Measurements from ENCODE around the gene IGSF21. TPM values are rescaled to one million over a fixed set of nuclear protein-coding genes. Genes with fewer than 3 reads are reported as not detected.

The IGSF21 gene
- polyA plus RNA-seq, 1 donor (not counting 4 experiments of a cell fraction or from before 2014, with no cell fraction given): not detected

DNA sequence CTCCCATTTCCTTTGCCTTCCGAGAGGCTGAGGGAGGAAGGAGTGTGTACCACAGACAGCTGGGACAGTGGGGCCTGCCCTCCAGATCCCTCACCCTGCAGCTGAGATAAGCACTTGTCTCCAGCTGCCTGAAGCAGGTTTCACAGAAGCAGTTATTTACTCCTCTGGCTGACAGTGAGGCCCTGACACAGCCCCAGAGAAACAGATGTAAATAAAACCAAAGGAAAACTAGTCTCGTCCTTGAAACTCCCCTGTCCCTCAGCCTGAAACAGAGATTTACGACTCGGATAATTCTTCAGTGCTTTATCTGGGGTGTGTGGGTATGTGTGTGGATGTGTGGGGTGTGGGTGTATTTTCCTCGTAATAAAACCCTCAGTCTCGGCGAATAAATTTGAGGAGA is 181.1 kb downstream of the IGSF21 start:
- Histone ChIP-seq H2AFZ (ENCODE audit: control insufficient read depth, low read length) (no peak overlapping the region), H3K4me3 (ENCODE audit: control insufficient read depth in 2 of 3, extremely low read depth in 1 of 3, insufficient read depth in 2 of 3, low read depth in 1 of 3, low read length in 3 of 3) (no peak overlapping the region), H3K4me1 (ENCODE audit: control insufficient read depth, extremely low read depth, insufficient read depth, low read length) (no peaks in the 10 kb centered on the region), H3K9me3 (ENCODE audit: control insufficient read depth, low read depth, low read length) (no peaks in the 10 kb centered on the region), H4K20me1 (ENCODE audit: control insufficient read depth, extremely low read depth, insufficient read depth, low read length) (no peaks in the 10 kb centered on the region), H3K36me3 (ENCODE audit: control insufficient read depth in 2 of 2, extremely low read depth in 1 of 2, insufficient read depth in 2 of 2, low read length in 2 of 2) (no peaks in the 10 kb centered on the region), H3K27ac (ENCODE audit: control insufficient read depth, insufficient read depth, low read length) (no peak overlapping the region), H3K27me3 (ENCODE audit: control insufficient read depth, extremely low read depth, insufficient read depth, low read length) (no peaks in the 10 kb centered on the region), H3K79me2 (ENCODE audit: control insufficient read depth, insufficient read depth, low read length) (no peaks in the 10 kb centered on the region), H3K9ac (ENCODE audit: control insufficient read depth, extremely low read depth, insufficient read depth, low read length) (no peak overlapping the region), H3K9me1 (ENCODE audit: control insufficient read depth, extremely low read depth, insufficient read depth, low read length) (no peaks in the 10 kb centered on the region), H3K4me2 (ENCODE audit: control insufficient read depth, extremely low read depth, insufficient read depth, low read depth, low read length) (no peak overlapping the region)
- TF ChIP-seq EZH2 (IDR thresholded peaks at IDR 0.05; ENCODE audit: low read length): no peak
- TF ChIP-seq, protein P1, sequence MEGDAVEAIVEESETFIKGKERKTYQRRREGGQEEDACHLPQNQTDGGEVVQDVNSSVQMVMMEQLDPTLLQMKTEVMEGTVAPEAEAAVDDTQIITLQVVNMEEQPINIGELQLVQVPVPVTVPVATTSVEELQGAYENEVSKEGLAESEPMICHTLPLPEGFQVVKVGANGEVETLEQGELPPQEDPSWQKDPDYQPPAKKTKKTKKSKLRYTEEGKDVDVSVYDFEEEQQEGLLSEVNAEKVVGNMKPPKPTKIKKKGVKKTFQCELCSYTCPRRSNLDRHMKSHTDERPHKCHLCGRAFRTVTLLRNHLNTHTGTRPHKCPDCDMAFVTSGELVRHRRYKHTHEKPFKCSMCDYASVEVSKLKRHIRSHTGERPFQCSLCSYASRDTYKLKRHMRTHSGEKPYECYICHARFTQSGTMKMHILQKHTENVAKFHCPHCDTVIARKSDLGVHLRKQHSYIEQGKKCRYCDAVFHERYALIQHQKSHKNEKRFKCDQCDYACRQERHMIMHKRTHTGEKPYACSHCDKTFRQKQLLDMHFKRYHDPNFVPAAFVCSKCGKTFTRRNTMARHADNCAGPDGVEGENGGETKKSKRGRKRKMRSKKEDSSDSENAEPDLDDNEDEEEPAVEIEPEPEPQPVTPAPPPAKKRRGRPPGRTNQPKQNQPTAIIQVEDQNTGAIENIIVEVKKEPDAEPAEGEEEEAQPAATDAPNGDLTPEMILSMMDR (optimal IDR thresholded peaks at IDR 0.05 in 1 of 3, IDR thresholded peaks at IDR 0.05 in 1 of 3, conservative IDR thresholded peaks at IDR 0.05 in 1 of 3; ENCODE audit: extremely low read depth in 1 of 3, insufficient read depth in 2 of 3, low read length in 3 of 3): no peak
- FAIRE-seq (no peak), DNase-seq (ENCODE audit: low read depth, low spot score) (no peak)
- dilution Hi-C loops (cut with MboI; ENCODE audit: extremely low pct_ligation_motif_present, low sequenced_read_pairs): no loop called here

GRCh38 chr1:18289597-18289996 is 182.0 kb downstream of the IGSF21 start:
- Histone ChIP-seq H2AFZ (ENCODE audit: control insufficient read depth, low read length) (no peak overlapping the region), H3K9ac (ENCODE audit: control insufficient read depth, extremely low read depth, insufficient read depth, low read length) (no peak overlapping the region), H3K9me1 (ENCODE audit: control insufficient read depth, extremely low read depth, insufficient read depth, low read length) (no peaks in the 10 kb centered on the region), H3K79me2 (ENCODE audit: control insufficient read depth, insufficient read depth, low read length) (no peaks in the 10 kb centered on the region), H3K27ac (ENCODE audit: control insufficient read depth, insufficient read depth, low read length) (no peak overlapping the region), H3K27me3 (ENCODE audit: control insufficient read depth, extremely low read depth, insufficient read depth, low read length) (no peaks in the 10 kb centered on the region), H3K4me3 (ENCODE audit: control insufficient read depth in 2 of 3, extremely low read depth in 1 of 3, insufficient read depth in 2 of 3, low read depth in 1 of 3, low read length in 3 of 3) (no peak overlapping the region), H3K36me3 (ENCODE audit: control insufficient read depth in 2 of 2, extremely low read depth in 1 of 2, insufficient read depth in 2 of 2, low read length in 2 of 2) (no peaks in the 10 kb centered on the region), H3K4me2 (ENCODE audit: control insufficient read depth, extremely low read depth, insufficient read depth, low read depth, low read length) (no peak overlapping the region), H3K9me3 (ENCODE audit: control insufficient read depth, low read depth, low read length) (no peaks in the 10 kb centered on the region), H3K4me1 (ENCODE audit: control insufficient read depth, extremely low read depth, insufficient read depth, low read length) (no peaks in the 10 kb centered on the region), H4K20me1 (ENCODE audit: control insufficient read depth, extremely low read depth, insufficient read depth, low read length) (no peaks in the 10 kb centered on the region)
- no peak for TF ChIP-seq EZH2 (IDR thresholded peaks at IDR 0.05; ENCODE audit: low read length)
- TF ChIP-seq, protein P1 (optimal IDR thresholded peaks at IDR 0.05 in 1 of 3, IDR thresholded peaks at IDR 0.05 in 1 of 3, conservative IDR thresholded peaks at IDR 0.05 in 1 of 3; ENCODE audit: extremely low read depth in 1 of 3, insufficient read depth in 2 of 3, low read length in 3 of 3): peak in 1 of 3 experiments; percentile 0
- FAIRE-seq (no peak), DNase-seq (ENCODE audit: low read depth, low spot score) (no peak)
- dilution Hi-C loops (cut with MboI; ENCODE audit: extremely low pct_ligation_motif_present, low sequenced_read_pairs): no loop called here

Measured in keratinocyte (primary cell).